Psoas muscle (tissue), 8 donors: Measurements from ENCODE around the gene MRPL21. TPM values are rescaled to one million over a fixed set of nuclear protein-coding genes. Genes with fewer than 3 reads are reported as not detected.

Source experiments
- ATAC-seq, 4 donors: fragments of 200-7000 bp; cut with Tn5 transposase; one replicate each; pipeline ENCODE4 v1.9.1; 2020; ENCODE audit warnings: moderate library complexity in 3 of 4, mild to moderate bottlenecking in 2 of 4
- DNase-seq, 2 donors: peaks; one replicate each; pipeline ENCODE4 v3.0.0-alpha.2; 2020
- H3K27ac ChIP-seq: fragments of 200-600 bp; one replicate; pipeline ENCODE4 v1.8.0; 2022
- H3K27me3 ChIP-seq, 3 donors: fragments of 200-600 bp in 1 of 3; one replicate each; pipeline versions ENCODE4 v1.6.1 to v1.8.0; 2013 to 2022; ENCODE audit warnings: low read length in 2 of 3, mild to moderate bottlenecking in 2 of 3, moderate library complexity in 1 of 3; ENCODE audit not compliant: insufficient read depth in 3 of 3
- H3K36me3 ChIP-seq, 2 donors: fragments of 200-600 bp in 1 of 2; one replicate each; pipeline versions ENCODE4 v1.6.1 to v1.8.0; 2013 to 2022; ENCODE audit warnings: low read depth in 1 of 2, mild to moderate bottlenecking in 1 of 2, moderate library complexity in 1 of 2; ENCODE audit not compliant: insufficient read depth in 1 of 2
- H3K4me1 ChIP-seq: fragments of 200-600 bp; one replicate; pipeline ENCODE4 v1.8.0; 2022
- H3K4me3 ChIP-seq: fragments of 200-600 bp; one replicate; pipeline ENCODE4 v1.8.0; 2022; ENCODE audit warnings: mild to moderate bottlenecking
- H3K9me3 ChIP-seq: fragments of 200-600 bp; one replicate; pipeline ENCODE4 v1.8.0; 2022
- CTCF ChIP-seq: fragments of 200-600 bp; IDR thresholded peaks from one replicate; pipeline ENCODE4 v1.8.0; 2022; ENCODE audit warnings: antibody characterized with exemption
- WGBS, 3 donors: extraction: QIAGEN DNeasy Blood & Tissue Kit; methylation state at CpG; one replicate each; pipeline versions ENCODE4 v1.1.6 to v1.1.7; 2013; 5-methylcytosine and 5-hydroxymethylcytosine counted together
- intact Hi-C, 2 donors: fragments of 100-400 bp; cut with DNase I; formaldehyde crosslinking; loops; one replicate each; pipeline versions ENCODE4 v1.11.0 to v1.14.2; 2022
- polyA plus RNA-seq, 3 donors: library from polyadenylated mRNA; stranded (reverse); fragments of 200-250 nt; gene quantifications; one replicate each; pipeline ENCODE4 v1.2.3, GENCODE V29; 2013
- total RNA-seq, 4 donors: library from RNA; stranded (reverse); fragmentation: NEBNext Ultra II Directional in 2 of 4; extraction: Animal tissue kit (Norgen Biotek cat#: 25700) in 2 of 4; gene quantifications; one replicate each; pipeline versions ENCODE4 v1.2.1 to v1.2.4, GENCODE V29; 2021 to 2023
- donor health status: healthy with polysubstance abuse.
- donor health status: DM: no; HTN: no; CAD: no; lungs with moderate emphysema.
- donor health status: Bipolar disorder and iron deficiency.
- donor health status: healthy.
- donor health status: DM: yes; HTN: yes; CAD: no.
- donor health status: DM: no; HTN: no; CAD: no.
- donor health status: DM: no; HTN: no; CAD: no.
- donor health status: DM: yes; HTN: yes; CAD: no.

Gene MRPL21
- total and polyA plus RNA-seq, 7 donors, result 59.2 to 181 (median 104) TPM

GRCh38 chr11:68916439-68916838 is 12.8 kb upstream of the MRPL21 start:
- peaks cover 8 to 99% of the 10 kb centered on the region in 2 donors for H3K36me3 ChIP-seq
- intact Hi-C loops, result no loop called here
- DNase-seq (no peak), ATAC-seq (no peak)
- H3K9me3 ChIP-seq, result no peaks in the 10 kb centered on the region
- no peak overlapping the region for H3K27ac ChIP-seq
- no peaks in the 10 kb centered on the region for H3K27me3 ChIP-seq
- H3K4me3 ChIP-seq, result no peak overlapping the region
- TF ChIP-seq CTCF, result no peak
- 87 to 92% (median 90%) methylated on average over 13 of the region's 13 CpGs for WGBS, 3 donors
- no peaks in the 10 kb centered on the region for H3K4me1 ChIP-seq

- peaks cover 19 to 99% of the 10 kb centered on the region in 2 donors for H3K36me3 ChIP-seq
- H3K4me1 ChIP-seq, result no peaks in the 10 kb centered on the region
- H3K27me3 ChIP-seq, result no peaks in the 10 kb centered on the region
- no peak for TF ChIP-seq CTCF
- intact Hi-C loops, result no loop called here
- no peak overlapping the region for H3K27ac ChIP-seq
- DNase-seq, result no peak
- no peak for ATAC-seq
- H3K9me3 ChIP-seq, result no peaks in the 10 kb centered on the region
- H3K4me3 ChIP-seq, result no peak overlapping the region
- WGBS, 3 donors, result 95 to 97% (median 96%) methylated on average over 15 of the region's 15 CpGs
Observed at GRCh38 chr11:68914761-68915160, 11.1 kb upstream of the MRPL21 start.

- Histone ChIP-seq H3K27me3 (no peaks in the 10 kb centered on the region), H3K27ac (no peak overlapping the region), H3K4me1 (no peaks in the 10 kb centered on the region), H3K36me3 (peaks cover 19 to 99% of the 10 kb centered on the region in 2 donors), H3K4me3 (no peak overlapping the region), H3K9me3 (no peaks in the 10 kb centered on the region)
- intact Hi-C loops, result no loop called here
- ATAC-seq (no peak), DNase-seq (no peak)
- no peak for TF ChIP-seq CTCF
- 93 to 98% (median 93%) methylated on average over 5 of the region's 5 CpGs for WGBS, 3 donors
Observed at GRCh38 chr11:68913188-68913587, 9.6 kb upstream of the MRPL21 start.

GRCh38 chr11:68912254-68912653 is 8.6 kb upstream of the MRPL21 start:
- Histone ChIP-seq H3K27me3 (no peaks in the 10 kb centered on the region), H3K9me3 (no peaks in the 10 kb centered on the region), H3K4me1 (no peaks in the 10 kb centered on the region), H3K4me3 (no peak overlapping the region), H3K36me3 (peaks cover 19 to 99% of the 10 kb centered on the region in 2 donors), H3K27ac (no peak overlapping the region)
- intact Hi-C loops, result no loop called here
- no peak for TF ChIP-seq CTCF
- no peak for ATAC-seq
- DNase-seq, result no peak
- WGBS, 3 donors, result 81 to 97% (median 87%) methylated on average over 5 of the region's 5 CpGs

- ATAC-seq (no peak), DNase-seq (no peak)
- Histone ChIP-seq H3K36me3 (peaks cover 19 to 100% of the 10 kb centered on the region in 2 donors), H3K9me3 (no peaks in the 10 kb centered on the region), H3K4me1 (no peaks in the 10 kb centered on the region), H3K27ac (no peak overlapping the region), H3K27me3 (no peaks in the 10 kb centered on the region), H3K4me3 (no peak overlapping the region)
- TF ChIP-seq CTCF, result no peak
- 94 to 96% (median 95%) methylated on average over 16 of the region's 16 CpGs for WGBS, 3 donors
- intact Hi-C loops, result no loop called here
Observed at GRCh38 chr11:68911731-68912130, 8.1 kb upstream of the MRPL21 start.
